KMS-11 (cell line): ENCODE results near the gene MEGF8.

Source experiments
- H2AFZ ChIP-seq: fragments of 200-600 bp; sonication (generic); 2 replicates; pipeline ENCODE4 v1.6.1; 2016; ENCODE audit warnings: antibody characterized with exemption, mixed run types, low read depth
- H3K27ac ChIP-seq: fragments of 200-600 bp; sonication (generic); 2 replicates; pipeline ENCODE4 v1.6.1; 2016; ENCODE audit warnings: mild to moderate bottlenecking, mixed run types
- H3K27me3 ChIP-seq: fragments of 200-600 bp; sonication (generic); 2 replicates; pipeline ENCODE4 v1.6.1; 2017; ENCODE audit warnings: mild to moderate bottlenecking, low read depth, mixed run types, moderate library complexity; ENCODE audit not compliant: insufficient read depth
- H3K36me3 ChIP-seq: fragments of 200-600 bp; sonication (generic); 2 replicates; pipeline ENCODE4 v1.6.1; 2017; ENCODE audit warnings: mild to moderate bottlenecking, mixed run types; ENCODE audit not compliant: insufficient read depth
- H3K4me1 ChIP-seq: fragments of 200-600 bp; sonication (generic); 2 replicates; pipeline ENCODE4 v1.6.1; 2016; ENCODE audit warnings: mild to moderate bottlenecking, low read depth, mixed run types; ENCODE audit not compliant: poor library complexity, severe bottlenecking
- H3K4me2 ChIP-seq: fragments of 200-600 bp; sonication (generic); 2 replicates; pipeline ENCODE4 v1.7.0; 2016; ENCODE audit warnings: mild to moderate bottlenecking, mixed run types
- H3K4me3 ChIP-seq: fragments of 200-600 bp; sonication (generic); IDR thresholded peaks from 2 replicates; pipeline ENCODE4 v1.6.1; 2017; ENCODE audit warnings: low read depth, low read length, mixed read lengths; ENCODE audit not compliant: insufficient read depth
- H3K79me2 ChIP-seq: fragments of 200-600 bp; sonication (generic); 2 replicates; pipeline ENCODE4 v1.6.1; 2016; ENCODE audit warnings: low read depth, mixed run types; ENCODE audit not compliant: insufficient read depth
- H3K9ac ChIP-seq: fragments of 200-600 bp; sonication (generic); 2 replicates; pipeline ENCODE4 v1.6.1; 2016; ENCODE audit warnings: mild to moderate bottlenecking, mixed run types
- H4K20me1 ChIP-seq: fragments of 200-600 bp; sonication (generic); 2 replicates; pipeline ENCODE4 v1.6.1; 2016; ENCODE audit warnings: mild to moderate bottlenecking, mixed run types; ENCODE audit not compliant: insufficient read depth
- TF ChIP-seq, protein P1 (sequence below): fragments of 200-600 bp; sonication (generic); conservative IDR thresholded peaks from 2 replicates; pipeline ENCODE4 v1.6.1; 2017; ENCODE audit warnings: low read depth, mild to moderate bottlenecking, antibody characterized with exemption, low read length, moderate library complexity, mixed read lengths

MEGF8 gene

DNA sequence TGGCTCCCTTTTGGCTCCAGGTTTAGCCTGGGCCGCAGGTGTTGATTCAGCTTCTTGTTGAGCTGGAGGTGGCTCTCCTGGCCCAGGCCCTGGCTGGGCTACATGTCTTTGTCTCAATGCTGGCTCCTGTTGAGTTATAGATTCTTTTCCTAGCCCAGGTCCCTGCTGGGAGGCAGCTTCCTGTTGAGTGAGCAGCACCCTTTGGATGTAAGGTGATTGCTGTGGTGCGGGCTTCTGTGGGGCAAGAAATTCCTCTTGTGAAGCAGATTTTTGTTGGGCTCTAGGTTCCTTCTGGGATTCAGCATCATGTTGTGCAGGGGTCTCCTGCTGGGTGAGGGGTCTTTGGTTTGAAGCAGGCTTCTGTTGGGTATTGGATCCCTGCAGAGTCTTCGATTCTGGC is 101.2 kb downstream of the MEGF8 start:
- Histone ChIP-seq H3K36me3 (no peaks in the 10 kb centered on the region), H3K27me3 (no peaks in the 10 kb centered on the region; the same call in 1 of the 2 replicates), H3K9ac (no peak overlapping the region), H2AFZ (no peak overlapping the region), H3K4me3 (no peak overlapping the region), H3K4me1 (peaks cover 8% of the 10 kb centered on the region), H3K79me2 (no peaks in the 10 kb centered on the region), H4K20me1 (no peaks in the 10 kb centered on the region), H3K4me2 (no peak overlapping the region), H3K27ac (no peak overlapping the region)
- TF ChIP-seq, protein P1, sequence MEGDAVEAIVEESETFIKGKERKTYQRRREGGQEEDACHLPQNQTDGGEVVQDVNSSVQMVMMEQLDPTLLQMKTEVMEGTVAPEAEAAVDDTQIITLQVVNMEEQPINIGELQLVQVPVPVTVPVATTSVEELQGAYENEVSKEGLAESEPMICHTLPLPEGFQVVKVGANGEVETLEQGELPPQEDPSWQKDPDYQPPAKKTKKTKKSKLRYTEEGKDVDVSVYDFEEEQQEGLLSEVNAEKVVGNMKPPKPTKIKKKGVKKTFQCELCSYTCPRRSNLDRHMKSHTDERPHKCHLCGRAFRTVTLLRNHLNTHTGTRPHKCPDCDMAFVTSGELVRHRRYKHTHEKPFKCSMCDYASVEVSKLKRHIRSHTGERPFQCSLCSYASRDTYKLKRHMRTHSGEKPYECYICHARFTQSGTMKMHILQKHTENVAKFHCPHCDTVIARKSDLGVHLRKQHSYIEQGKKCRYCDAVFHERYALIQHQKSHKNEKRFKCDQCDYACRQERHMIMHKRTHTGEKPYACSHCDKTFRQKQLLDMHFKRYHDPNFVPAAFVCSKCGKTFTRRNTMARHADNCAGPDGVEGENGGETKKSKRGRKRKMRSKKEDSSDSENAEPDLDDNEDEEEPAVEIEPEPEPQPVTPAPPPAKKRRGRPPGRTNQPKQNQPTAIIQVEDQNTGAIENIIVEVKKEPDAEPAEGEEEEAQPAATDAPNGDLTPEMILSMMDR: no peak

GRCh38 chr19:42427313-42427712 is 101.9 kb downstream of the MEGF8 start, which contains the start of gene LIPE:
Gene LIPE, minus strand, starts transcription at chr19:42427388. Its CDS starts 239 bp downstream, at chr19:42427149.
- Histone ChIP-seq H3K4me2 (no peak within 1 kb of the TSS), H3K27me3 (no peaks in the 10 kb centered on the region; the same call in 1 of the 2 replicates), H4K20me1 (no peaks in the 10 kb centered on the region), H3K79me2 (no peaks in the 10 kb centered on the region), H3K9ac (no peak within 1 kb of the TSS), H3K4me1 (peaks cover 4% of the 10 kb centered on the region), H3K4me3 (no peak within 1 kb of the TSS), H2AFZ (no peak within 1 kb of the TSS), H3K36me3 (no peaks in the 10 kb centered on the region), H3K27ac (no peak within 1 kb of the TSS)
- TF ChIP-seq, protein P1: no peak
